ENCODE results near the gene NEURL1. TPM values are rescaled to one million over a fixed set of nuclear protein-coding genes. Genes with fewer than 3 reads are reported as not detected.

NEURL1 gene
- total RNA-seq, 1 experiment from 2014 or later = 1.7 TPM

DNA sequence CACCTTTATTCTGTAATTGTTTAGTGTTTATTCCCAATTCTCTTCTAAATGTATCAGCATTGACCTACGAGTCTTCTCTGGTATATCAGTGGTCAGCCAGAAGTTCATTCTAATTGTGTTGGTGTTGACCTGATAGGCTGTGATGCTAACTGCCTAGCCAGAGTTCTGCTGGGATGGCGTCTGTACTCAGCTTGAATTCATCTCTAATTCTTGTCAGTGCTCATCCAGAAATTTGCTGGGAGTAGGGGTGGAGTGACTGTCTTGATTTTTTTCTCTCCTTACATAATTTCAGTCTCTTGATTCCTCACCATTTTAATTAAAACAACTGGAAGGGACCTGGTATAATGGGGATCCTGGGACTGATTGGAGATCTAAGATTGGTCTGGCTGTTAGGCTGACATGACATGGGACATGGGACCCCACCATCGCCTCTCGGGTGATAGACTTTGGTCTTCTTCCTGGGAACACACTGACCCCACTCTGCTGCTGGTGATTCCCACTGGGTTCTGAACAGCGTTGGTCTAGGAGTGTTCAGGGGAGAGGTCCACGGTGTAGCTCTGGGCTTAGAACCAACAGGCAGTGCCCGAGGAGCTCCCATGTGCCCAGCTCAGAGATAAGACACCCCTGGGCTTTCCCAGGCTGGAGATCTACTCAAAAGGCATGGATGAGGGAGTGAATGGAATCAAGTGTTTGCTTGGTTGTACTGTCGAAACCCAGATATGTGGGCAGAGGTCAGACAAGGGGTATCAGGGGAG, 3.8 kb downstream of the NEURL1 start:
- CTCF ChIA-PET = no interaction called here
- H3F3A ChIP-seq (ENCODE audit: low read length, unreplicated experiment) = no peaks in the 10 kb centered on the region

DNA sequence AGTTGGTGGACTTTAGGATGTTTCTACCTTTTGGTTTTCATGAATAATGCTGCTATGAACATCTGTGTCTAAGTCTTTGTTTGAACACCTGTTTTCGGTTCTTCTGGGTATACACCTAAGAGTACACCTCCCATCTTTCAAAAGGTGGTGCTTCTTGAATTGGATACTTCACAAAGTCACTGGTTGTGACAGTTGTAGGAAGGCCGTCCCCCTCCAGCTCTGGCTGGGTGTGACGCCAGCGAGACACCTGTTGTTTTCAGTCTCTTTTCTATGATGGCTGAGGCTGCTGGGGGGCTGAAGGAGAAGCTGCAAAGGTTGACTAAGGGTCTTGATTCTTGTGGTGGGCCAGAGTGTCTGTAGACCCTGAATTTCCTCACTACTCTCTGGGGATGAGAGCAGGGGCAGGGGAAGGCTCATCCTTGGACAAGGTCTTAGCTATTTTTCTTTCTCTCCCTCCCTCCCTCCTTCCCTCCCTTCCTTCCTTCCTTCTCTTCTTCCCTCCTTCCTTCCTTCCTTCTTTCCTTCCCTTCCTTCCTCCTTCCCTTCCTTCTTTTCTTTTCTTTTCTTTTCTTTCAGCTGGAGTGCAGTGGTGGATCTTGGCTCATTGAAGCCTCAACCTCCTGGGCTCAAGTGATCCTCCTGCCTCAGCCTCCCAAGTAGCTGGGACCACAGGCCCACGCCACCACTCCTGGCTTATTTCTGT, 5.6 kb downstream of the NEURL1 start:
- no peaks in the 10 kb centered on the region for H3K36me3 ChIP-seq (ENCODE audit: low read depth, low read length)
- H3K9me2 ChIP-seq (replicated peaks; ENCODE audit: low read length) = no peaks in the 10 kb centered on the region
- CTCF ChIA-PET = no interaction called here
- no peaks in the 10 kb centered on the region for H3F3A ChIP-seq (ENCODE audit: low read length, unreplicated experiment)
- TF ChIP-seq EZH2 (IDR thresholded peaks at IDR 0.05; ENCODE audit: low read length, unreplicated experiment) (no peak), EZH2phosphoT487 (IDR thresholded peaks at IDR 0.05; ENCODE audit: borderline replicate concordance, low read length) (no peak)
- TF ChIP-seq, protein P1, sequence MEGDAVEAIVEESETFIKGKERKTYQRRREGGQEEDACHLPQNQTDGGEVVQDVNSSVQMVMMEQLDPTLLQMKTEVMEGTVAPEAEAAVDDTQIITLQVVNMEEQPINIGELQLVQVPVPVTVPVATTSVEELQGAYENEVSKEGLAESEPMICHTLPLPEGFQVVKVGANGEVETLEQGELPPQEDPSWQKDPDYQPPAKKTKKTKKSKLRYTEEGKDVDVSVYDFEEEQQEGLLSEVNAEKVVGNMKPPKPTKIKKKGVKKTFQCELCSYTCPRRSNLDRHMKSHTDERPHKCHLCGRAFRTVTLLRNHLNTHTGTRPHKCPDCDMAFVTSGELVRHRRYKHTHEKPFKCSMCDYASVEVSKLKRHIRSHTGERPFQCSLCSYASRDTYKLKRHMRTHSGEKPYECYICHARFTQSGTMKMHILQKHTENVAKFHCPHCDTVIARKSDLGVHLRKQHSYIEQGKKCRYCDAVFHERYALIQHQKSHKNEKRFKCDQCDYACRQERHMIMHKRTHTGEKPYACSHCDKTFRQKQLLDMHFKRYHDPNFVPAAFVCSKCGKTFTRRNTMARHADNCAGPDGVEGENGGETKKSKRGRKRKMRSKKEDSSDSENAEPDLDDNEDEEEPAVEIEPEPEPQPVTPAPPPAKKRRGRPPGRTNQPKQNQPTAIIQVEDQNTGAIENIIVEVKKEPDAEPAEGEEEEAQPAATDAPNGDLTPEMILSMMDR (conservative IDR thresholded peaks at IDR 0.05; ENCODE audit: low read depth, low read length) = no peak
- H3K27ac ChIP-seq (ENCODE audit: low read length) = no peak overlapping the region
- H3K4me3 ChIP-seq (ENCODE audit: low read length) = no peak overlapping the region
- BruUV-seq (replicated peaks) = no TSS peak
- no peaks in the 10 kb centered on the region for H3K79me2 ChIP-seq (ENCODE audit: low read length)
- H4K20me1 ChIP-seq (ENCODE audit: low read length) = no peaks in the 10 kb centered on the region
- POLR2A ChIA-PET (ENCODE audit: unreplicated experiment) = no interaction called here
- ATAC-seq = no peak
- no peak overlapping the region for H3K9ac ChIP-seq (ENCODE audit: low read length)
- no peak for DNase-seq
- intact Hi-C loops (cut with micrococcal nuclease) = no loop called here
- H3K9me3 ChIP-seq (ENCODE audit: low read length) = no peaks in the 10 kb centered on the region
- H3K4me2 ChIP-seq (ENCODE audit: low read length) = no peak overlapping the region
- peaks cover 17% of the 10 kb centered on the region for H3K27me3 ChIP-seq (ENCODE audit: low read length)
- no peak overlapping the region for H2AFZ ChIP-seq (ENCODE audit: low read length)
- peaks cover 2% of the 10 kb centered on the region for H3K4me1 ChIP-seq (ENCODE audit: insufficient read depth, low read length)

More for the DNA sequence above, 3.8 kb downstream of the NEURL1 start:
- no peaks in the 10 kb centered on the region for H4K20me1 ChIP-seq (ENCODE audit: low read length)
- no peaks in the 10 kb centered on the region for H3K9me2 ChIP-seq (replicated peaks; ENCODE audit: low read length)
- no peak overlapping the region for H3K4me3 ChIP-seq (ENCODE audit: low read length)
- DNase-seq (no peak), ATAC-seq (no peak)
- H2AFZ ChIP-seq (ENCODE audit: low read length) = no peak overlapping the region
- no peak overlapping the region for H3K4me2 ChIP-seq (ENCODE audit: low read length)
- H3K9me3 ChIP-seq (ENCODE audit: low read length) = no peaks in the 10 kb centered on the region
- POLR2A ChIA-PET (ENCODE audit: unreplicated experiment) = no interaction called here
- no peak for TF ChIP-seq EZH2phosphoT487 (IDR thresholded peaks at IDR 0.05; ENCODE audit: borderline replicate concordance, low read length)
- TF ChIP-seq EZH2 (IDR thresholded peaks at IDR 0.05; ENCODE audit: low read length, unreplicated experiment) = no peak
- TF ChIP-seq, protein P1 (conservative IDR thresholded peaks at IDR 0.05; ENCODE audit: low read depth, low read length) = no peak
- peaks cover 23% of the 10 kb centered on the region for H3K27me3 ChIP-seq (ENCODE audit: low read length)
- H3K27ac ChIP-seq (ENCODE audit: low read length) = no peak overlapping the region
- peaks cover under 1% of the 10 kb centered on the region; the same call in 1 of the 2 replicates for H3K4me1 ChIP-seq (ENCODE audit: insufficient read depth, low read length)
- H3K36me3 ChIP-seq (ENCODE audit: low read depth, low read length) = no peaks in the 10 kb centered on the region
- BruUV-seq (replicated peaks) = no TSS peak
- H3K9ac ChIP-seq (ENCODE audit: low read length) = no peak overlapping the region
- intact Hi-C loops (cut with micrococcal nuclease) = no loop called here
- H3K79me2 ChIP-seq (ENCODE audit: low read length) = no peaks in the 10 kb centered on the region

DNA sequence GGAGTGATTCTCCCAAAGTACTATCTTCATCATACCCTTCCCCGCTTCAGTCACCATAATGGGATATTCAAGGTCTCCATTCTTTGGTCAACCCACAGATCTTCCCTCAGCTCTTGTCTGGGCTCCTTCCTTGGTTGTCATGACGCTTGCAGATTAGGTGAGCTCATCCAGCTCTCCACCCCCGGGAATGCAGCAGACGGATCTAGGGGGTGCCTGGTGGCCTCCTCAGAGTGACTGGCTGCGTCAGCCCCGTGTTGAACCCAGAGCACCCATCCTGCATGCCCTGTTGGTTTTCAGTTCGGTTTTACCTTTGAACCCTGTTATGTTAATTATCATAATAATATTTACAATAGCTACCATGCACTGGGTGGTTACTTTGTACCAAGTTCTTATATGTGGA, 6.4 kb downstream of the NEURL1 start:
- no peak overlapping the region for H2AFZ ChIP-seq (ENCODE audit: low read length)
- no peaks in the 10 kb centered on the region for H3K9me2 ChIP-seq (replicated peaks; ENCODE audit: low read length)
- H4K20me1 ChIP-seq (ENCODE audit: low read length) = no peaks in the 10 kb centered on the region
- BruUV-seq (replicated peaks) = no TSS peak
- no peak overlapping the region for H3K4me3 ChIP-seq (ENCODE audit: low read length)
- no peak overlapping the region for H3K27ac ChIP-seq (ENCODE audit: low read length)
- ChIA-PET POLR2A (ENCODE audit: unreplicated experiment) (no interaction called here), CTCF (no interaction called here)
- ATAC-seq = no peak
- peaks cover 10% of the 10 kb centered on the region for H3K4me1 ChIP-seq (ENCODE audit: insufficient read depth, low read length)
- no peak for TF ChIP-seq EZH2phosphoT487 (IDR thresholded peaks at IDR 0.05; ENCODE audit: borderline replicate concordance, low read length)
- TF ChIP-seq, protein P1 (conservative IDR thresholded peaks at IDR 0.05; ENCODE audit: low read depth, low read length) = no peak
- TF ChIP-seq EZH2 (IDR thresholded peaks at IDR 0.05; ENCODE audit: low read length, unreplicated experiment) = no peak
- intact Hi-C loops (cut with micrococcal nuclease) = no loop called here
- no peaks in the 10 kb centered on the region for H3K79me2 ChIP-seq (ENCODE audit: low read length)
- H3K4me2 ChIP-seq (ENCODE audit: low read length) = no peak overlapping the region
- peaks cover 9% of the 10 kb centered on the region for H3K27me3 ChIP-seq (ENCODE audit: low read length)
- no peaks in the 10 kb centered on the region for H3K9me3 ChIP-seq (ENCODE audit: low read length)
- no peaks in the 10 kb centered on the region for H3F3A ChIP-seq (ENCODE audit: low read length, unreplicated experiment)
- no peak for DNase-seq
- no peaks in the 10 kb centered on the region for H3K36me3 ChIP-seq (ENCODE audit: low read depth, low read length)
- H3K9ac ChIP-seq (ENCODE audit: low read length) = no peak overlapping the region

All from PC-3 (cell line).